ENCODE results near the gene TRIM25.
"Not testable (repeated sequence)": the region's sequence is repeated elsewhere in the genome, so short reads cannot be mapped to it uniquely, and the experiment has no call there.

Gene TRIM25

DNA sequence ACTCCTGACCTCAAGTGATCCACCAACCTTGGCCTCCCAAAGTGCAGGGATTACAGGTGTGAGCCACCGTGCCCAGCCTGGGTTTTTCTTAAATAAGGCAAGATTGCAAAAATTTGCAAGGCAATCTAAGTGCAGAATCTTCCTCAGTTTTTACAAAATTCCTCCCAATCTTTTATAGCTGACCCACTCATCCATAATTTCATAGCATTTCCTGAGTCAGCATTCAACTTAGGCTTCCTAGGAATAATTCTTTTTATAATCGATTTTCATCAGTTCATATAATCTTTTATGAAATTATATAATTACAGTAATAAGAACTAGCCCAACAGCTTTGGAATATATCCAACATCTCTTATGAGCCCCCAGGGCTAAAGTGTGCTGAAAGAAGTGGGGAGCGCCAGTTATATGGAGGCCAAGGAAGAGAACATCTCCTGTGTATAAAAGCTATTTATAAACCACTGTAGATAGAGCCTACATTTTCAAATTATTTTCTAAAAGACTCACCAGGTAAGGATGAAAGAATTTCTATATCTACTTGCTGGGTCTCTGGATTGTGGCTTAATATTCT is 32.2 kb upstream of the TRIM25 start:
- TF ChIP-seq, protein P1, sequence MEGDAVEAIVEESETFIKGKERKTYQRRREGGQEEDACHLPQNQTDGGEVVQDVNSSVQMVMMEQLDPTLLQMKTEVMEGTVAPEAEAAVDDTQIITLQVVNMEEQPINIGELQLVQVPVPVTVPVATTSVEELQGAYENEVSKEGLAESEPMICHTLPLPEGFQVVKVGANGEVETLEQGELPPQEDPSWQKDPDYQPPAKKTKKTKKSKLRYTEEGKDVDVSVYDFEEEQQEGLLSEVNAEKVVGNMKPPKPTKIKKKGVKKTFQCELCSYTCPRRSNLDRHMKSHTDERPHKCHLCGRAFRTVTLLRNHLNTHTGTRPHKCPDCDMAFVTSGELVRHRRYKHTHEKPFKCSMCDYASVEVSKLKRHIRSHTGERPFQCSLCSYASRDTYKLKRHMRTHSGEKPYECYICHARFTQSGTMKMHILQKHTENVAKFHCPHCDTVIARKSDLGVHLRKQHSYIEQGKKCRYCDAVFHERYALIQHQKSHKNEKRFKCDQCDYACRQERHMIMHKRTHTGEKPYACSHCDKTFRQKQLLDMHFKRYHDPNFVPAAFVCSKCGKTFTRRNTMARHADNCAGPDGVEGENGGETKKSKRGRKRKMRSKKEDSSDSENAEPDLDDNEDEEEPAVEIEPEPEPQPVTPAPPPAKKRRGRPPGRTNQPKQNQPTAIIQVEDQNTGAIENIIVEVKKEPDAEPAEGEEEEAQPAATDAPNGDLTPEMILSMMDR (conservative IDR thresholded peaks at IDR 0.05) = no peak
- H3K27ac ChIP-seq = no peak overlapping the region

DNA sequence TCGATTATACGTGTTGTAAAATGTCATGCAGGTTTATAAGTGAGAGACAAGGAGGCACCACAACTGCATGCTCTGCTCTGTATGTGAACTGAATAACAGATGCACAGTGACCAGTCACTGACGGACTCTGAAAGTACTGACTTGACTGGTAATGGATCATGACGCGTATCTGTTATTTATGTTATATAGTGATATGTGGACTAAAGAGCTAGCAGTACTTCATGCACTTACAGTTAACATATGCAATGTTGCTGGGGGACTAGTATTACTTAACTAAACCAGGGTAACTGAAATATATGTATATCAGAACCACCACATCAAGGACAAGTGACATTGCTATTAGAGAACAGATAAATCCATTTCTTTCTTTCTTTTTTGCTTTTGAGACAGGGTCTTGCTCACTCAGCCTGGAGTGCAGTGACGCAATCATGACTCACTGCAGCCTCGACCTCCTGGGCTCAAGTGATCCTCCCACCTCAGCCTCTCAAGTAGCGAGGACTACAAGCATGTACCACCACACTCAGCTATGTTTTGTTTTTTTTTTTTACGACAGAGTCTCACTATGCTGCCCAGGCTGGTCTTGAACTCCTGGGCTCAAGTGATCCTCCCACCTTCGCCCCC is 29.8 kb upstream of the TRIM25 start:
- TF ChIP-seq, protein P1 (conservative IDR thresholded peaks at IDR 0.05) = no peak
- no peak overlapping the region for H3K27ac ChIP-seq

DNA sequence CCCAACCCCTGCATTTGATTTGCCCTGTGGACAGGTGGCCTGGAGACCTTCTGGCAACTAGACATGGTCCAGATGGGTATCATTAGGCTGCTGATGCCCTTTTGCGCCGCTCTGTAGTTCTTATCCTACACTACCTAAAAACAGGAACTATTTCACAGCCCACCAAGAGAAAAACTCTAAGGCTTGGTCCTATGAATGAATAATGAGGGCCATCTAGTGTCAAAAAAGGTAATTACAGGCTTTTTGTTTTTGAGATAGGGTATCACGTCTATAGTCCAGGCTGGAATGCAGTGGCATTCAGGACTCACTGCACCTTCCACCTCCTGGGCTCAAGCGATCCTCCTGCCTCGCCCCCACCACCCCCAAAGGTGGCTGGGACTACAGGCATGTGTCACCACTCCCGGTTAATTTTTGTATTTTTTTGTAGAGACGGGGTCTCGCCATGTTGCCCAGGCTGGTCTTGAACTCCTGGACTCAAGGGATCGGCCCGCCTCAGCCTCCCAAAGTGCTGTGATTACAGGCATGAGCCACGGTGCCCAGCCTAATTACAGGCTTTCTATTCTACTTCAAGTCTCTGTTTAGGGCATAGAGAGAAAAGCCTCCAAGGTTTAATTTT is 26.1 kb upstream of the TRIM25 start:
- H3K27ac ChIP-seq = no peak overlapping the region
- TF ChIP-seq, protein P1 (conservative IDR thresholded peaks at IDR 0.05) = peak; percentile 76

DNA sequence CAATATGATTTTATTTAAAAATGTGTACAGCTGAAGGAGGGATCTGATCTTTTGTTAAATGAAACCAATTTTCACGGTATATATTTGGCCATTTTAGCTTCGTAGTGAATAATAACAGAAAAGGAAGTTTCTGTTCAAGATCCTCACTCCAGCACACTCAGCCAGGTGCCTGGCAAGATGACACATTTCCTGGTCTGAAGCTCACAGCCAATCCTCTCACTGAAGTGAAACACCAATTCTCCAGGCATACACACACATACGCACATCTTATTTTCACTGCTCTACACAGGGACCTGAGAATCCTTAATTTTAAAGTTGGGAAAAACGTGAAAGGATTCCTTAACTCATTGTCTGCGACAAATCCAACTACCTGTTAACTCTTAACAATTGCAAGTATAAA is 24.4 kb upstream of the TRIM25 start:
- H3K27ac ChIP-seq = not testable (repeated sequence)

DNA sequence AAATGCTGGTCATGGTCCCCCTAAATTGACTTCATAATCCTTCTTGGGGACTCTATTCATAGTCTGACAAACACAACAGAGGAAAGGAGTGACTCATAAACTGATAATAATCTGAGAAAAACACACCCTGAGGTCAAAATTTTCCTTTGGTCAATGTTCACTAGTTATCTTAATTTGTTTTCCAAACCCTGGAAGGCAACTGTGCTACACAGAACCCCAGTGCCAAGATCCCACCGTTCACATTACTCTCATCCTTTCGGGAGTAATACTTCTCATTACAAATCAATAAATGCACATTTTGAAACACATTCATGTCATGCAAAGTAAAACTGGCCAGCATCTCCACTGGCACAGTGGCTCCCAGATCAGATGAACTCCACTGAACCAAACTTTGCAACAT is 23.8 kb upstream of the TRIM25 start:
- no peak overlapping the region for H3K27ac ChIP-seq
- TF ChIP-seq, protein P1 (conservative IDR thresholded peaks at IDR 0.05) = no peak

DNA sequence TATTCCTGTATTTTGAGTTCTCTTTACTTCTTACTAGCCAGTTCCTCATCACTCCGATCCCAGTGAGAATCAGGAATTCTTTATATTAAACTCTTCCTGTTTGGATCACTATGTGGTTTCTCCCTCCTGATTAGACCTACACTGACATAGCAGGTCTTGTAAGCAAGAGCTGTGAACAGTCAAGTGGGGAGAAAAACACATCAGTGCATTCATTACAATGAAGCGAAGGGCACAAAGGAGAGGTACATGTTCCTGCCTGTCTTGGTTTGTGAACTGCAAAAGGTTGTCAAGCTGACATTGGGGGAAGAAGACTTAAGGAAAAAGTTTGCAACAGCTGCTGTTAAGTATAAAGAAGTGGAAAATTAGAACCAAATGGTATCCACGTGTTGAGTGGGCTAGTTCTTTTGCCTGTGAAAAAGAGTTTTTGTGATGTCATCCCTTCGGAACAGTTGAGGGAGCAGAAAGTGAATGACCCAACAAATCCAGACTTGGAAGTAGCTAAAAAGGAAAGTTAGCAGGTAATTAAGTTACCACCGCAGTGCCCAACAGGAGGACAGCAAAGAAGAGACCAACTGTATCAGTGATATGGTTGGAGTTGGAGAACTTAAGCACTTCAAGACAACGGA is 23.0 kb upstream of the TRIM25 start:
- no peak overlapping the region for H3K27ac ChIP-seq
- TF ChIP-seq, protein P1 (conservative IDR thresholded peaks at IDR 0.05) = no peak

DNA sequence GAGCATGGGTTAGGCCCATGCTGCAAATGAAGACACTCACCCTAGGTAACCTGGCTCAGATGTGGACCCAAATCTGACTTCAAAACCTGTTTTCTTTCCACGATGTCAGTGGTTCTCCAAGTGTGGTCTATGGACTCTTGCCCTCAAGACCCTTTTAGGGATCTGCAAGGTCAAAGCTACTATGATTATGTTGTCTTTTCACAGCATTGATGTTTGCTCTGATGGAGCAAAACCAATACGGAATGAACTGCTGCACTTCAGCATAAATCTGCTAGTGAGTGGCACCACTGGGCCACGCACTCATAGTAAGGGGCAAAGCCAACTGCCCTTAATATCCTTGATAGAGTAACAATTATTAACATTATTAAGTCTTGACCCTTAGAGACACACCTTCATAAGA is 21.6 kb upstream of the TRIM25 start:
- no peak overlapping the region for H3K27ac ChIP-seq
- TF ChIP-seq, protein P1 (conservative IDR thresholded peaks at IDR 0.05) = no peak

DNA sequence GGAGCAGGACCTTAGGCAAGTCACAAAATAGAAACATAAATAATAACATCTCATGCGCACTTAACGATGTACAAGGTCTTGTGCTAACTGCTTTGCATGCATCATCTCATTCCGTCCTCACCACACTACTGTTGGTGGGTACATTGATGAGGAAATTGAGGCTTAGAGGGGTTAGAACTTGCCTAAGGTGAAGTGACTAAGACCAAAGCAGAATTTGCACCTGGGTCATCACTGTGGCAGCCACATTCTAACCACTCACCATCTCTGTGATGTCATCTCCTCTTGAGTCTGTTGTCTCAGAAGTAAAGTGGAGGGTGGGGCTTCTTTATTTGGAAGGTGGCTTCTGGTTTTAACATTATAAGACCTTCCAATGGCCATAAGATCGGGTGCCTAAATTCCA is 20.4 kb upstream of the TRIM25 start:
- TF ChIP-seq, protein P1 (conservative IDR thresholded peaks at IDR 0.05) = no peak
- H3K27ac ChIP-seq = no peak overlapping the region
